ENCODE results near the gene CATSPERB.
"Not testable (repeated sequence)": the region's sequence is repeated elsewhere in the genome, so short reads cannot be mapped to it uniquely, and the experiment has no call there.

CATSPERB gene

DNA sequence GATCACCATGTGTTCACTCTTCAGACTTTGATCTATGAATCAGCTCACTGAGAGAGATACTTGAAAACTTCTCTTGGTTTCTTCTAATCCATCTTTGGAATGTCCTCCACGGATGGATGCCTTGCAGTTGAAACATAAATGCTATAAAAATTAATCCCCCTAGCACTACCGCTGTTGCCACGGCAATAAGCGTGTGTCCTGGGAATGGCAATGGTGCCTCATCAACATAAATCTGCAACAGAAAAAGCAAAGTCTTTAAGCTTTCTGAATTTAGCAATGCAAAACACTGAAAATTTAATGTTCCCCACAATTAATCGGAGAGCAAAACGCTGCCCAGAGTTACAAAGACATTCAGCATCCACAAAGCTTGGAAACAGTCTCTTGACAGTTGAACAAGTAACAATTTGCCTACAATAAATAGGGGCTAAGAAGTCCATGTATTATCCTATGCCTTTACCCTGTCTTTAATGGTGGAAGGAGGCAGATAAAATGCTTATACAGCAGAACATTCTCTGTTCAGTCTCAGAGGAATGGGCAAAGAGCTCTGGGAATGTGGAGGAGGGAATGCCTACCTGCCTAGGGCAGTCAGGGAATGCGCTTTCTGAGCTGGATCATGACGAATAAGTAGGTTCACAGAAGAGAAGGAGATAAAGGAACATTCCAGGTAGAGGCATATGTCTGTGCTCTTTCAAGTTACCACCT, 150.9 kb downstream of the CATSPERB start:
- DNase-seq (ENCODE audit: low read depth in 2 of 2): no peak

DNA sequence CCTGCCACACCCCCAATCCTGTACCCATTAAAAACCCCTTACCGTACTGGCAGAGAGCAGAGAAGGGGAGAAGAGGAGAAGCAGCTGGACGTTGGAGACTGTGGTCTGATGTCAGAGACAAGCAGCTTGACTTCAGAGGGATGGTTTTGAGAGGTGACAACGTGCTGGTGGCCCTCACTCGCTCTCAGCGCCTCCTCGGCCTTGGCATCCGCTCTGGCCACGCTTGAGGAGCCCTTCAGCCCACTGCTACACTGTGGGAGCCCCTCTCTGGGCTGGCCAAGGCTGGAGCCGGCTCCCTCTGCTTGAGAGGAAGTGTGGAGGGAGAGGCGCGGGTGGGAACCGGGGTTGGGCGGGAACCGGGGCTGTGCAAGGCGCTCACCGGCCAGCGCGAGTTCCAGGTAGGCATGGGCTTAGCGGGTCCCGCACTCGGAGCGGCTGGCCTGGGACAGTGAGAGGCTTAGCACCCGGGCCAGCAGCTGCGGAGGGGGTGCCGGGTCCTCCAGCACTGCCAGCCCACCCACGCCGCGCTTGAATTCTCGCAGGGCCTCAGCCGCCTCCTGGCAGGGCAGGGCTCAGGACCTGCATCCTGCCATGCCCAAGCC, 154.2 kb downstream of the CATSPERB start:
- no peak for DNase-seq (ENCODE audit: low read depth in 2 of 2)

DNA sequence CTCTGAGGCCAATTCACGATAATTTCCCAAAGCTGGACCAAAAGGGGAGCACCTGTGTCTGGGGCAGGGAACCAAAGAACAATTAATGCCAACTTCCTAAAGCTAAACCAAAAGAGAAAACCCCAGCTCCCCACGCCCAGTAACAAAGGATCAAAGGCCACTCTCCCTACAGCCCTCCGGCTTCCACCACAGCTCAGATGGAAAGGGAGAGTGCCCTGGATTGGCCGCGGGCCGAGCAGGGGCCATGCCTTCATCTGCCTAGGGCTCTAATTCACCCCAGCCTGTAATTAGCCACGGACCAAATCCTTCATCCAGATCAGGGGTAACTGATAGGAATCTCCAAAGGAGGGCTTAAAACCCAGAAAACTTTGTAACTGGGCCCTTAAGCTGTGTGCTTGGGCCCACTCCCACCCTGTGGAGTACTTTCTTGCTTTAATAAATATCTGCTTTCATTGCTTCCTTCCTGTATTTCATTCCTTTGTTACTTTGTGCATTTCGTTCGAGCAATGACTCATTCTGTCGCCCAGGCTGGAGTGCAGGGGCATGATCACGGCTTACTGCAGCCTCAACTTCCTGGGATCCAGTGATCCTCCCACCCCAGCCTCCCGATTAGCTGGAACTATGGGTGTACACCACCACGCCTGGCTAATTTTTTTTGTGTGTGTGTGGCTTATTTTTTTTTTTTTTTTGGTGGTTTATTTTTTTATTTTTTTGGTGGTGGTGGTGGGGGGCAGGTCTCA, 156.2 kb downstream of the CATSPERB start:
- no peak for DNase-seq (ENCODE audit: low read depth in 2 of 2)

DNA sequence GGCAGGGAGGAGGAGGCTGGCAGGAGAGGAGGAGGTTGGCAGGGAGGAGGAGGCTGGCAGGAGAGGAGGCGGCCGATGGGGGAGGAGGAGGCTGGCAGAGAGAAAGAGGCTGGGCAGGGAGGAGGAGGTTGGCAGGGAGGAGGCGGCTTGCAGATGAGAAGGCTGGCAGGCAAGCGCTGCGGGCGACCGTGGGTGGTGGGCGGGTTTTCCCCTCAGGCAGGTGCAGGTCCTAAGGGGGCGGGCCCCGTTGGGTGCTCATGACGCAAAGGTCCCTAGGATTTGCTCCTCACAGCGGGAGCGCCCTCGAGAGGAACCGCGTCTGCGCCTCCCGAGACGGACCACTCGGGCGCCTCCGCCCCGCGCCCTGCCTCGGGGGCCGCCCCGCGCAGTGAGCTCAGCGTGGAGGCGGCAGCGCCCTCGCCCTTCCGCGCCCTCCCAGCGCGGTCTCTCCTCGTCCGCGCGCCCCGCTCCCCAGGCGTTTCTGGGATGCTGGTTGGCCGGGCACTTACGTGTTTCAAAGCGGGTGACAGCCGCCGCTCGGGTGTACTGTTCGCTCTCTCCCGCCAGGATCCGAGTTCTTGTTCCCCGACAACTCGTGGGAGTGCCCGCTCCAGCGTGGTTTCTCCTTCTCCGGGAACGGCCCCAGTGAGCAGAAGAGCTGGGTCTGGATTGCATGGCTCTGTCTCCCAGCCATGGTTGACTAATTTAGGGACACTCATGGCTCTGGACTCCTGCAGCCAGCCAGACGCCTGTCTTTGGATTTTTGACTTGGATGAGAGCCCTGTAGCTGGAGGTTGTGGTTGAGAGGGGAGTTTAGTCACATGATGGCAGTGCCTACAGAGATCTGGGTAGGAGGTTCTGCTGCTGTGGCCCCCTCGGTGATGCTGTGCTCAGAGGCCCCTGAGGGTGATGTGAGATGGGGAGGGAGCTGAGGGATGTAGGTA, 157.7 kb downstream of the CATSPERB start:
- DNase-seq (ENCODE audit: low read depth in 2 of 2): peak; percentile 86 to 93

DNA sequence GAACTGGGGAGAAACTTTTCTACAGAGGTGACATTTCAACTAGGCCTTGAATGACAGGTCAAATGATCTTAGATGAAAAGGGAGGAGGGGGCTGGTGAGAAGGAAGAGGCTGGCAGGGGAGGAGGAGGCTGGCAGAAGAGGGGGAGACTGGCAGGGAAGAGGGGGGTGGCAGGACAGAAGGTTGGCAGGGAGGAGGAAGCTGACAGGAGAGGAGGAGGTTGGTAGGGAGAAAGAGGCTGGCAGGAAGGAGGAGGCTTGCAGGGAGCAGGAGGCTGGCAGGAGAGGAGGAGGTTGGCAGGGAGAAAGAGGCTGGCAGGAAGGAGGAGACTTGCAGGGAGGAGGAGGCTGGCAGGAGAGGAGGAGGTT, 158.4 kb downstream of the CATSPERB start:
- no peak for DNase-seq (ENCODE audit: low read depth in 2 of 2)

DNA sequence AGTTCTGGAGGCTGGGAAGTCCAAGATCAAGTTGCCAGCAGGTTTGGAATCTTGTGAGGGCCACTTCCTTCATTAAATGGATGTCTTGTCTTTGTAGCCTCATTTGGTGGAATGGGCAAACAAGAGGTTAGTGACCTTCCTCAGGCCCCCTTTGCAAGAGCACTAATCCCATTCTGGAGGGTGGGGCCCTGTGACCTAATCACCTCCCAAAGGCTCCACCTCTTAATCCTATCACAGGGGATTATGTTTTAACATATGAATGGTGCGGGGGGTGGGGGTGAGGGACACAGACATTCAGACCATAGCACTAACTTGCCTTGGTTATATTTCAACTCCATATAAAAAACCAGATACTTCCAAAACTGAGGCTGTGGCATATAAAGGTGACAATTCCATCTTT, 161.9 kb downstream of the CATSPERB start:
- no peak for DNase-seq (ENCODE audit: low read depth in 2 of 2)

DNA sequence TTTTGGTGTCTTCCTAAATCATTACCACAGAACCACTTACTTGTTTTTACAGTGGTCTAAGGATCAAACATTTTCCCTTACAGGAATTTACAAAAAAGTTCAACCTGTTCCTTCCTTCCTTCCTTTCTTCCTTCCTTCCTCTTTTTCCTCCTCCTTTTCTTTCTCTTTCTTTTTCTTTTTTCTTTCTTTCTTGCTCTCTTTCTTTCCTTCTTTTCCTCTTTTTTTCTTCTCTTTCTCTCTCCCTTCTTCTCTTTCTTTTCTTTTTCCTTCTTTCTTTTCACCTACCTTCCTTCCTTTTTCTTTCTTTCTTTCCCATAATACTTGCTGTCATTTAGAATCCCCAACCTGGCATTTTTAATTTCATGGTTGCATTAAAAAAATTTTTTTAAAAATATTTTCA, 162.6 kb downstream of the CATSPERB start:
- no peak for DNase-seq (ENCODE audit: low read depth in 2 of 2)

DNA sequence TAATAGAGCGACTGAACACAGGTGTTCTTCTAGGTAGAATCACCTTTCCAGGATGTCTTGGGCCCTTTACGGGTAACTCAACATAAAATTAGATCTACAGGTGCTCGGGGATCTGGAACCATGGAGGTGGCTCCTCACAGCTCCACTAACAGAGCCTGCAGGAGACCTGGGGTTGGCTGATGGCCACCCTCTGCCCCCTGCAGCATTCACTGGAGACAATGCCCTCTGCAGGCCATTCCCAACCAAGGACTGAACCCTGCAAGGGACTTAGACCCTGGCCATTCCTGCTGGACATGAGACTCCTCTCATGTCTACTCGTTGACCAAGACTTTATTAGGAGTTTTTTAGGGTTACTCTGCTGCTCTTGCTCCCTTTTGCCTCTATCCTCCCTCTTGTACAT, 163.3 kb downstream of the CATSPERB start:
- DNase-seq (ENCODE audit: low read depth in 2 of 2): no peak

DNA sequence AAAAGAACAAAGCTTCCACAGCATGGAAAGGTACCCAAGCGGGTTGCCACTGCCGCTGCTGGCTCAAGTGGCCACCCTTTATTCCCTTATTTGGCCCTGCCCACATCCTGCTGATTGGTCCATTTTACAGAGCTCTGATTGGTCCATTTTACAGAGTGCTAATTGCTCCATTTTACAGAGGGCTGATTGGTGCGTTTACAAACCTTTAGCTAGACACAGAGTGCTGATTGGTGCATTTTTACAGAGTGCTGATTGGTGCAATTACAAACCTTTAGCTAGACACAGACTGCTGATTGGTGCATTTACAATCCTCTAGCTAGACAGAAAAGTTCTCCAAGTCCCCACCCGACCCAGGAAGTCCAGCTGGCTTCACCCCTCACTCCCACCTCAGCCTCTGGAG, 164.1 kb downstream of the CATSPERB start:
- DNase-seq (ENCODE audit: low read depth in 2 of 2): not testable (repeated sequence)

DNA sequence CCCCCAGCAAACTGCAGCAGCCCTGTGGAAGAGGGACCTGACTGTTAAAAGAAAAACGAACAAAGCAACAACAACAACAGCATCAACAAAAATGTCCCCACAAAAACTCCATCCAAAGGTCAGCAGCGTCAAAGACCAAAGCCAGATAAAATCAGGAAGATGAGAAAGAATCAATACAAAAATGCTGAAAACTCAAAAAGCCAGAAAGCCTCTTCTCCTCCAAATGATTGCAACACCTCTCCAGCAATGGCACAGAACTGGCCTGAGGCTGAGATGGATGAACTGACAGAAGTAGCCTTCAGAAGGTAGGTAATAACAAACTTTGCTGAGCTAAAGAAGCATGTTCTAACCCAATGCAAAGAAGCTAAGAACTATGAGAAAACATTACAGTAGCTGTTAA, 176.4 kb downstream of the CATSPERB start:
- no peak for DNase-seq (ENCODE audit: low read depth in 2 of 2)

DNA sequence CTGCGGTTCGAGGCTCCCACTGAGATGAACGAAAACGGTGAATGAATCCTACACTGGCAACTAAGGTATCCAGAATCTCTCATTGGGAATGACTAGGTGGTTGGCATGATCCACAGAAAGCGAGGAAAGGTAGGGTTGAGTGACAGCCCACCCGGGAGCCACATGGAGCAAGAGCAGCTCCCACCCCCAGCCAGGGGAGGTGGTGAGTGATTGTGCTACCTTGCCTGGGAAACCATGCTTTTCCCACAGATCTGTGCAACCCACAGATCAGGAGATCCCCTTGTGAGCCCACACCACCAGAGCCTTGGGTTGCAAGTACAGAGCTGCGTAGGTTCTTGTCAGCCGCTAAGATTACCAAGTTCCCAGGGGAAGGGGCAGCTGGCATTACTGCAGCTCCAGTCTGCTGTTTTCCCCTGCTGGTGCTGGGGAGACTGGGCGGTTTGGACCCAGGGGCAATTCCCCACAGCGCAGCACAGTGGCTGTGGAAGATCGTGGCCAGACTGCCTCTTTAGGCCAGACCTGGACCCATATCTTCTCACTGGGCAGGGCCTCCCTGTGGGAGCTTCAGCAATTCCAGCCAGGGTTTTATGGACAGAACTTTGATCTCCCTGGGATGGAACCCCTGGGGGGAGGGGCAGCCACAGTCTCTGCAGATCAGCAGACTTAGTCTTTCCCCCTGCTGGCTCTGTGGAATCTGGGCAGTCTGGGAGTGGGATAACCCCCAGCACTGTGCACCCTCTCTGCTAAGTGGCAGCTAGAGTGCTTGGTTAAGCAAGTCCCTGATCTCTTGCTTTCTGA, 177.2 kb downstream of the CATSPERB start:
- DNase-seq (ENCODE audit: low read depth in 2 of 2): no peak

DNA sequence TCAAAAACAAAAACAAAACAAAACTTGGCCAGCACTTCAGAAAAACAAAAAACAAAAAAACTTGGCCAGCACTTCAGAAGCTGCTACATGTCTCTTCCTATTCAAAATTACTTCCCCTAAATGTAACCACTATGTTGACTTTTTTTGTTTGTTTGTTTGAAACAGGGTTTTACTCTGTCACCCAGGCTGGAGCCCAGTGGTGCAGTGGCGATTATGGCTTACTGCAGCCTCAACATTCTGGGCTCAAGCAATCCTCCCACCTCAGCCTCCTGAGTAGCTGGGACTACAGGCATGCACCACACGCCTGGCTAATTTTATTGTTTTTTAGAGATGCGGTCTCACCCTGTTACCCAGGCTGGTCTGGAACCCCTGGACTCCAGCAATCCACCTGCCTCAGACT, 183.8 kb downstream of the CATSPERB start:
- no peak for DNase-seq (ENCODE audit: low read depth in 2 of 2)

DNA sequence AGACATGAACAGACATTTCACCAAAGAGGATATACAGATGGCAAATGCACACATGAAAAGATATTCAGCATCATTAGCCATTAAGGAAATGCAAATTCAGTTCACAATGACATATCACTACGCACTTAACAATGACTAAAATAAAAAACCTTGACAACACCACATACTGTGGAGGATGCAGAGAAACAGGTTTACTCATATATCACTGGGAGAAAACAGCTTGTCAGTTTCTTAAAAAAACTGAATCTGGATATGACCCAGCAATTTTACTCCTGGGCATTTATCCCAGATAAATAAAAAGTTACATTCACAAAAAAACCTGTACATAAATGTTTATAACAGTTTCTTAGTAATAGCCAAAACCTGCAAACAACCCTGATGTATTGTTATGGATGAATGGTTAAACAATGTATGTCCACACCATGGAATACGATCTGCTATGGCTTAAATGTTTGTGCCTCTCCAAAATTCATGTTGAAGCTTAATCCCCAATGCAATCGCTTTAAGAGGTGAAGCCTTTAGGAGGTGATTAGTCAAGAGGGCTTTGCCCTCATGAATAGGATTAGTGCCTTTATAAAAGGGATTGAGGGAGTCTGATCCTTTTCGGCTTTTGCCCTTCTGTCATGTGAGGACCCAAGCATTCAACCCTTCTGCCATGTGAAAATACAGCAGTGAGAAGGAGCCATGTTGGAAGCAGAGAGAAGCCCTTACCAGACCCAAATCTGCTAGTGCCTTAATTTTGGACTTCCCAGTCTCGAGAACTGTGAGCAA, 185.8 kb downstream of the CATSPERB start:
- DNase-seq (ENCODE audit: low read depth in 2 of 2): no peak

DNA sequence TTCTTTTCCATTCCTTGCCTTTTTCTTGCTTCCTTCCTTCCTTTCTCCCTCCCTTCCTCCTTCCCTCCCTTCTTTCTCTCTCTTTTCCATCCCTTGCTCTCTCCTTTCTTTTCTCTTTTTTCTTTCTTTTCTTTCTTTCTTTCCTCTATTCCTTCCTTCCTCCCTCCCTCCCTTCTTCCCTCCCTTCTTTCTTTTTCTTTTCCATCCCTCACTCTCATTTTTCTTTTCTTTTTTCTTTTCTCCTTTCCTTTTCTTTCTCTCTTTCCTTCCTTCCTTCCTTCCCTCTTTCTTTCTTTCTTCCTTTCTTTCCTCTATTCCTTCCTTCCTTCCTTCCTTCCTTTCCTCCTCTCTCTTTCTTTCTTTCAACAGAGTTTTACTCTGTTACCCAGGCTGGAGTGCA, 186.7 kb downstream of the CATSPERB start:
- DNase-seq (ENCODE audit: low read depth in 2 of 2): no peak

DNA sequence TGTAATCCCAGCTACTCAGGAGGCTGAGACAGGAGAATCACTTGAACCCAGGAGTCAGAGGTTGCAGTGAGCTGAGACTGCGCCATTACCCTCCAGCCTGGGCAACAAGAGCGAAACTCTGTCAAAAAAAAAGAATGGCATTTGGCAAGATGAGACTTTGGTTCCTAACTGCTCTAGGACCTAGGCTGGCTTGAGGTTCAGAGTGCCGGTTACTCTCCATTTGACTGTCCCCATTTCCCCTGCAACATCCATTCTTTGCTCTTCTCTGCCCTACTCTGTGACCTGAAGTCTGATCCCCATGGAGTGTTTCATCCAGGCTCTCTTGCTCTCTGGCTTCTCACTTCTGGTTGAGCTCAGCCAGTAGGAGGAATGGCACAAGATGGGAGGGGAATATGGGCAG, 195.6 kb downstream of the CATSPERB start:
- no peak for DNase-seq (ENCODE audit: low read depth in 2 of 2)

DNA sequence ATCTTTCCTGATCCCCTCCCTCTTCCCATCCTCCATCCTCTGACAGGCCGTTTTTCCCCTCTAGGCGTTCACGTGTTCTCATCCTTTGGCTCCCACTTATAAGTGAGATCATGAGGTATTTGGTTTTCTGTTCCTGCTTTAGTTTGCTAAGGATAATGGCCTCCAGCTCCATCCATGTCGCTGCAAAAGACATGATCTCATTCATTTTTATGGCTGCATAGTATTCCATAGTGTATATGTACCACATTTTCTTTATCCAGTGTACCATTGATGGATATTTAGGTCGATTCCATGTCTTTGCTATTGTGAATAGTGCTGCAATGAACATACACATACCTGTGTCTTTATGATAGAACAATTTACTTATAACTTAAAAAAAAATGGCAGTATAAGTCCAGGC, 197.8 kb downstream of the CATSPERB start:
- not testable (repeated sequence) for DNase-seq (ENCODE audit: low read depth in 2 of 2)

DNA sequence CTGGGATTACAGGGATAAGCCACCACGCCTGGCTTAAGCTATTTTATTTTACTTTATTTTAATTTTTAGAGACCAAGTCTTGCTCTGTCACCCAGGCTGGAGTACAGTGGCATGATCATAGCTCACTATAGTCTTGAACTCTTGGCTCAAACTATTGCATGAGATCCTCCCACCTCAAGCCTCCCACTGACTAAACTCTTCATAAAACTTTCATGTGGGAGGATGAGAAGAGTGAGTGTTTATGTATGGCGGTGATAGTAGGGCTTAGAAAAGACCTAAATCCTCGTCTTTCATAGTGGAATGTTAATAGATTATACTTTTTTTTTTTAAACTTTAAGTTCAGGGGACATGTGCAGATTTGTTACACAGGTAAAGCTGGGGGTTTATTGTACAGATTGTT, 198.3 kb downstream of the CATSPERB start:
- DNase-seq (ENCODE audit: low read depth in 2 of 2): no peak
